GM21717 (cell line): Measurements from ENCODE around the gene TMEM39B.
"Not testable (repeated sequence)": the region's sequence is repeated elsewhere in the genome, so short reads cannot be mapped to it uniquely, and the experiment has no call there.

Source experiments
- ATAC-seq: cut with Tn5 transposase; IDR thresholded peaks from one replicate; pipeline ENCODE4 v1.9.1; 2021; ENCODE audit warnings: mild to moderate bottlenecking, moderate library complexity; ENCODE audit not compliant: unreplicated experiment

The TMEM39B gene

DNA sequence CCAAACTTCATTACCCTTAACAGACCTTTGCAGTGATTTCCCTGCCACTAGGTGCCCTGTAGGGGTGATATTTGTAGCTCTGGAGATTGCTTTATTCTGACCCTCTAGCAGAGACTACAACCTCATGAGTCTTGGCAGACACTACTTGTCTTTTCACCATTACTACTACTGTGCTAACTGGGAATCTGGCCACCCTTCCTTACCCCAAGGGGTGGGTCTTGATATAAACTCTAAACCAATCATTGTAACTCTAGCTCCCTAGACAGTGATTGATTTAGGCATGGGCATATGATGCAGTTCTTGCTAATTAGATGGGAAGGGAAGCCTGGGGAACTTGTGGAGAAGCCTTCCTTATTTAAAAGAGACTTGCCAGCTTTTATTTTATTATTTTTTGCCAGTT lies 39.0 kb downstream of the TMEM39B start:
- no peak for ATAC-seq

DNA sequence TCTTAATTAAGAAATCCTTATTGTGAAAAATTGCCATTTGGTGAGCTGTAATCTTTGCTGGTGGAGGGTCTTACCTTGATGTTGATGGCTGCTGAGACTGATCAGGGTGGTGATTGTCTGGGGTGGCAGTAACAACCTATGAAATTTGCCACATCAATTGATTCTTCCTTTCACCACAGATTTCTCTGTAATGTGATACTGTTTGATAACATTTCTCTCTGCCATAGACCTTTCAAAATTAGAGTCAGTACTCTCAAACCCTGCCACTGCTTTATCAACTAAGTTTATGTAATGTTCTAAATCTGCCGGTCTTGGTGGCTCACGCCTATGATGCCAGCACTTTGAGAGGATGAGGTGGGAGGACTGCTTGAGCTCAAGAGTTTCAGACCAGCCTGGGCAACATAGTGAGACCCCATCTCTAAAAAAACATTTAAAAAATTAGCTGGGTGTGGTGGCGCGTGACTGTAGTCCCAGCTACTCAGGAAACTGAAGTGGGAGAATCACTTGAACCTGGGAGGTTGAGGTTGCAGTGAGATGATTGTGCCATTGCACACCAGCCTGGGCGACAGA lies 40.2 kb downstream of the TMEM39B start:
- ATAC-seq: no peak

DNA sequence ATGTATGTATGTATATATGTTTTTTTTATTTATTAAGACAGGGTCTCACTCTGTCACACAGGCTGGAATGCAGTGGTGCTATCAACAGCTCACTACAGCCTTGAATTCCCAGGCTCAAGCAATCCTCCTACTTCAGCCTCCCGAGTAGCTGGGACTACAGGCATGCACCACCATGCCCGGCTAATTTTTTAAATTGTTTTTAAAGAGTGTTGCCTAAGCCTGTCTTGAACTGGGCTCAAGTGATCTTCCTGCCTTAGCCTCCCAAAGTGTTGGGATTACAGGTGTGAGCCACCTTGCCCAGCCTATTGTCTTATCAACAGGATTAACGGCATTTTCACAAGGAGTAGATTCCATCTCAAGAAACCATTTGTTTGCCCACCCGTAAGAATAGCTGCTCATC lies 40.7 kb downstream of the TMEM39B start:
- not testable (repeated sequence) for ATAC-seq

DNA sequence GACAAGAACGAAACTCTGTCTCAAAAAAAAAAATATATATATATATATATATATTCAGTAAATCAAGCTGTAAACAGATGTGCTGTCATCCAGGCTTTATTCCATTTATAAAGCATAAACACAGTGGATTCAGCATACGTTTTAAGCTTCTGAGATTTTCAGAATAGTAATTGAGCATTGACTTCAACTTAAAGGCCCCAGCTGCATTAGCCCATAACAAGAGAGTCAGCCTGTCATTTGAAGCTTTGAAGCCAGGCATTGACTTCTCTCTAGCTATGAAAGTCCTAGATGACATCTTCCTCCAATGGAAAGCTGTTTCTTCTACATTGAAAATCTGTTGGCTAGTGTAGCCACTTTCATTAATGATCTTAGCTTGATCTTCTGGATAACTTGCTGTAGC lies 41.7 kb downstream of the TMEM39B start:
- no peak for ATAC-seq

DNA sequence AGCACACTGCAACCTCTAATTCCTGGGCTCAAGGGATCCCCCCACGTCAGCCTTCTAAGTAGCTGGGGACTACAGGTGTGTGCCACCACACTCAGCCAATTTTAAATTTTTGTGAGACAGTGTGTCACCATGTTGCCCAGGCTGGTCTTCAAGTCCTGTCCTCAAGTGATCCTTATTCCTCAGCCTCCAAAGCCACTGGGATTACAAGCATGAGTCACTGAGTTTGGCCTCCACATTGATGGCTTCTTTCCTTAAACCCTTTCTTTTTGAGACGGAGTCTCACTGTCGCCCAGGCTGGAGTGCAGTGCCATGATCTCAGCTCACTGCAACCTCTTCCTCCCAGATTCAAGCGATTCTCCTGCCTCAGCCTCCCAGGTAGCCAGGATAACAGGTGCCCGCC lies 42.8 kb downstream of the TMEM39B start:
- ATAC-seq: no peak

DNA sequence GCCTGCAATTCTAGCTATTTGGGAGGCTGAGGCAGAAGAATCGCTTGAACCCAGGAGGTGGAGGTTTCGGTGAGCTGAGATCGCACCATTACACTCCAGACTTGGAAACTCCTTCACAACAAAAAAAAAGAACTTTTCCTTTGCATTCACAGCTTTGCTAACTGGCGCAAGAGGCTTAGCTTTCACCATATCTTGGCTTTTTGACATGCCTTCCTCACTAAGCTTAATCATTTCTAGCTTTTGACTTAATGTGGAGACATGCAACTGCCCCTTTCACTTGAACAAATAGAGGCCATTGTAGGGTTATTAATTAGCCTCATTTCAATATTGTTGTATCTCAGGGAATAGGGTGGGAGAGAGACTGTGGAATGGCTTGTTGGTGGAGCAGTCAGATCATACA lies 43.8 kb downstream of the TMEM39B start:
- ATAC-seq: no peak

DNA sequence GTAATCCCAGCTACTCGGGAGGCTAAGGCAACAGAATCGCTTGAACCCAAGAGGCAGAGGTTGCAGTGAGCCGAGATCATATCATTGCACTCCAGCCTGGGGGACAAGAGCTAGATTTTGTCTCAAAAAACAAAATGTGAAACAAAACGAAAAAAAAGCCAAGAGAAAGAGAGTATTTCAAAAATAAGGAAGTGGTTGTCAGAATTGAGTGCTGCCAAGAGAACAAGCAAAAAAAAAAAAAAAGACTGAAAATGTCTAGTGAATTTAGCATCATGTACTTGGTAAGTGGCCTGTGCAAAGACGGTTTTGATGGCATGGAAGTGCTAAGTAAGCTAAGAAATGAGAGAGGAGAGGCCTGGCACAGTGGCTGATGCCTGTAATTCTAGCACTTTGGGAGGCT lies 49.4 kb downstream of the TMEM39B start:
- ATAC-seq: no peak

DNA sequence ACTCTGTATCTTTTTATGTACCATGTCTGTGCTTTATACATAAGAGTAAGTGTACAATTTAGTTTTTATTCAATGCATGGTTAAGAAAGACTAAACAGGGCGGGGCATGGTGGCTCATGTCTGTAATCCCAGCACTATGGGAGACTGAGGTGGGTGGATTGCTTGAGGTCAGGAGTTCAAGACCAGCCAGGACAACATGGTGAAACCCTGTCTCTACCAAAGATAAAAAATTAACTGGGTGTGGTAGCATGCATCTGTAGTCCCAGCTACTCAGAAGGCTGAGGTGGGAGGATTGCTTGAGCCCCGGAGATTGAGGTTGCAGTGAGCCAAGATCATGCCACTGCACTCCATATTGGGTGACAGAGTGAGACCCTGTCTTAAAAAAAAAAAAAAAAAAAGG lies 50.6 kb downstream of the TMEM39B start:
- ATAC-seq: not testable (repeated sequence)

DNA sequence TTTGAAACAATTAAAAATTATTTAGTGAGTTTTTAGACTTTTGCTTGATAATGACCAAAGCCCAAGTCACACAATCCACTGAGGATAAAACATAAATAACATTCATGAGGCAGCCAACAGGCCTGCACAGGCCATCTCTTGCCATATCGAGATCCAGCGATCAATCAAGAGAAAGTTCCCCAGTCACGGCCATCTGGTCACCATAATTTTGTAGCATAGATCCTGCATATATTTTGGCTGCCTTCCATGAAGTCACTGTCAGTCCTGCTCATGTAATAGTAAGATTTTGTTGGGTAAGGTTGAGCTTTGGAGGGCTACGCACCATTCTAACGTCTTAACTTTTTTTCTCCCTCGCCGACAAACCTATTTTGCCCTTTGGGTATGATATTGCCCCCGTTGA lies 52.6 kb downstream of the TMEM39B start:
- ATAC-seq: no peak

DNA sequence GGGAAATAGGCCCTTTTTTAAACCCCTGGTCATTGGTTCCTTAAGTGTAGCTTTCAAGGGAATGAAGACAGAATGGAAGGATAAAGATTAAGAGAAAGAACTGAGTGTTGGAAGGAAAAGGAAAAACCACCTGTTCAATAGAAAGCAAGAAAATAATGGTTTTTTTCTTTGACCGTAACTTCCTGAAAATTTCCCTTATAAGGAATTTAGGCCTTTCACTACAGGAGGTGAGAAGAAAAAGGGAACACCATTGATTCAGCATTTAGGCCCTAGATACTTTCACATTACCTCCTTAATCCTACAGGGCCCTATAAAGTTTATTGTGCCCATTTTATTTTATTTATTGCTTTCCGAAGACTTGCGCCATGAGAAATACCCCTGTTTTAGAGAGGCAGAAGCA lies 54.0 kb downstream of the TMEM39B start:
- ATAC-seq: no peak

DNA sequence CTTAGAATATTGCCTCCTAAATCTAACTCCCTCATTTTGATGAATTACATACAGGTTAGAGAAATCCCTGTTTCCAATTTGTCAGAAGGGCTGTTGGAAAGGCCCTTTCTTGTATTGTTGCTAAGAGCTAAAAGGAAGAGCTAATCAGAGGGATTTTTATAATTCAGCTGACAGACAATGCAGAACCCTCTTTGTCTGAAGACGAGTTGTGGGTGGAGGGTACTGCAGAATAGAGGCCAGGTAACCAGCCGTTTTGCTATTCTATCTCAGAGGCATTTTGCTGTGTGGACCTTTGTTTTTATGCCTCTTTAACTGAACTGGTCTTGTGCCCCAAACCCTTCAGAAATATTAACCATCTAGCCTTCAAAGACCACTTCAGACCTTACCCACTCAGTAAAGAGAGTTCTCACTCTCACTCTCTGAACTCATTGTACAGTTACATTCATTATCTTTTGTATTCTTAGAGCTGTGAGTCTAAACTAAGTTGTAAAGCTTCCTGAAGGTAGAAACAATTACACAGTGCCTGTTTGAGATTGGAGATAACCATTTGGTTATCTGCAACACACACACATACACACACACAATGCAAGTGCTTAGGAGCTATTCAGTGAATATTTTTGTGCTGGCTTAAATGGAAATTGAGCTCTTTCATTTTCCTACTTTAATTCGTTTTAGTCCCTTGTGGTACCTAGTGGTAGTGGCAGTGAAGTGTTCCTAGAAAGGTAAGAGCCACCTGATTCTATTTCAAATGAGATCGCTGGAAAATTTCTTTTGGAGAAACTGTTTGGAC lies 54.9 kb downstream of the TMEM39B start:
- ATAC-seq: no peak

DNA sequence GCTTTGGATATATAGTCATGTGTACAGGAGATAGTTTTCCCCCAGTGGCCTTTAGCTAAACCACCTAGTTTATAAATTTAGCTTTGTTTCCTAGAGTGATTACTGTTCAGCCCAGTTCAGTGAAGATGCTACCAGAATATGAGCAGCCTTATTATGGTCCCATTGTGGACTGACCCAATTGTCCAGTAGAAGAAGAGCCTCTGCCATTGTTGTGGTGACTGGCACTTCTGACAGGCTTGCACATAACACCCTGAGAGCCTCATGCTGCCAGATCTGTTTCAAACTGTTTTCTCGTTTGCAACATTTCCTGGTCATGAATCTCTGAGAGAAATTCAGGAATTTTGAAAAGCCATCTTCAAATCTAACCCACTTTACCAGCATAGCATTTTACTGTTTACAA lies 55.7 kb downstream of the TMEM39B start:
- ATAC-seq: no peak

DNA sequence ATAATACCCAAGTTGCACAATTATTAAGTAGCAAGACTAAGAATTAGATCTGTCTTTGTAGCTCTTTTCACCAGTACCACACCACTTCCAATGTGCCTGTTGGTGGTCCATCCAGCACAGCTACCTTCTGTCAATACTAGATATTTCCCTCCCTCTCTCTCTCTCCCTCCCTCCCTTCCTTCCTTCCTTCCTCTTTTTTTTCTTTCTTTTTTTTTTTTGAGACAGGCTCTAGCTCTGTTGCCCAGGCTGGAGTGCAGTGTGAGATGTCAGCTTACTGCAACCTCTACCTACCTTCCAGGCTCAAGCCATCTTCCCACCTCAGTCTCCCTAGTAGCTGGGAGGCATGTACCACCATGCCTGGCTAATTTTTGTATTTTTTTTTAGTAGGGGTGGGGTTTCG lies 56.2 kb downstream of the TMEM39B start:
- no peak for ATAC-seq

DNA sequence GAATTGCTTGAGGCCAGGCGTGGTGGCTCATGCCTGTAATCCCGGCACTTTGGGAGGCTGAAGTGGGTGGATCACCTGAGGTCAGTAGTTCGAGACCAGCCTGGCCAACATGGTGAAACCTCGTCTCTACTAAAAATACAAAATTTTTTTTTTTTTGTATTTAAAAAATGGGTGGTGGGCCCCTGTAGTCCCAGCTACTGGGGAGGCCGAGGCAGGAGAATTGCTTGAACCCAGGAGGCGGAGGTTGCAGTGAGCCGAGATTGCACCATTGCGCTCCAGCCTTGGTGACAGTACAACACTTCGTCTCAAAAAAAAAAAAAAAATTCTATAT lies 61.2 kb downstream of the TMEM39B start:
- ATAC-seq: not testable (repeated sequence)

DNA sequence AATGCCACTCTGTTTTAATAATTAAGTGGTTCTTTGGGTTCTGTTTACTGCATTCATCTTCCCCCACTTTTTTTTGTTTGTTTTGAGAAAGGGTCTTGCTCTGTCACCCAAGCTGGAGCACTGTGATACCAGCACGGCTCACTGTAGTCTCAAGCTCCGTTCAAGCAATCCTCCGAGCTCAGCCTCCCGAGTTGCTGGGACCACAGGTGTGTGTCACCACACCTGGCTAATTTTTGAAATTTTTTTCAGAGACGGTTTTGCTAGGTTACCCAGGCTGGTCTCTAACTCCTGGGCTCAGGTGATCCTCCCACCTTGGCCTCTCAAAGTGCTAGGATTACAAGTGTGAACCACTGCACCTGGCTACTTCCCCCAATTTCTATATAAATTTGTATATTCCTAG lies 64.4 kb downstream of the TMEM39B start:
- no peak for ATAC-seq

DNA sequence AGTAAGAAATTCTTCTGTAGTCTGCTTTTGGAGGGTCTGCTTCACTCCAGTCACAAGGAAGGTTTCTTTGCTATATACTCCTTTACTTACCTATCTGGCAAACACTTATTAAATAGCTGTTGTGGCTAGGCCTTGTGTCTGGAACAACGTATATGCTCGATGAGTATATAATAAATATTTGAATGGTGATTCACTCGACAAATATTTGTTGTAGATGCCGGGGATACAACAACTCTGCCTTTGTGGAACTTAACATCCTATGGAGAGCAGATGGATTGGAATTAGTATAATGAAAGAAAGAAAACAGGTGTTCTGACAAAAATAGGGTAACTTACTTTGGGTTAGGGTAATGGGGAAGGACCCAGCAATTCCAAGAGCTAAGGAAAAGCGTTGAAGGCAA lies 66.2 kb downstream of the TMEM39B start:
- ATAC-seq: no peak

DNA sequence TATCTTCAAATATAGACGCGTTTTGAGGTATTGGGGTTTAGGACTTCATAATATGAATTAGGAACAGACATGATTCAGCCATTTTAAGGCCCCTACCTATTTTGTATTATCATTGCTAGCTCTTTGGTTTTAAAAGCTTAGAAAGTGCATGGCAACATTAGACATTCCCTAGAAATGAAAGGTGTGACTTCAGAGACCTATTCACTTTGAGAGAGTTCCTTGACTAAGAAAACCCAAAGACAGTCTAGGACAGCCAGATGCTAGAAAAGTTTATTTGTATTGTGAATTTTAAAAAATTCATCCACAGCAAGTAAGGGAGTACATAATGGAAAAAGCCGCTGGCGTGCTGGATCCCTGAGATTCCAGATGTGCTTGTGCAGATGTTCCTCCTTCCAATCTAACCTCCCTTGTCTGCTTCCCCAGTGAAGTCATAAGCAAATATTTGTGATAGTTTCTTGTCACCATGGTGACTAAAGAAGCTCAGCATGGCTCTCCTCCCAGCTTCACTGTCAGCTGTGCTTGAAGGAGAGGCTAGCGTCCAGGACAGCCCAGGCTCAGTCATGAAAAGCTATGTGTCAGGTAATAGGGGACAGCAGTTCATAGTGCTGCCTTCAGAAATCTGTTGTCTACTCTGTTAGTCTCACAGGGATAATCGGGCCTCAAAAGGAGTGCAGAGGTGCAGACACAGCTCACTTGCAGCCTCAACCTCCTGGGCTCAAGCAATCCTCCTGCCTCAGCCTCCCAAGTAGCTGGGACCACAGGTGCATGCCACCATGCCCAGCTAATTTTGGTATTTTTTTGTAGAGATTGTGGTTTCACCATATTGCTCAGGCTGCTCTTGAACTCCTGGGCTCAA lies 69.9 kb downstream of the TMEM39B start:
- no peak for ATAC-seq

DNA sequence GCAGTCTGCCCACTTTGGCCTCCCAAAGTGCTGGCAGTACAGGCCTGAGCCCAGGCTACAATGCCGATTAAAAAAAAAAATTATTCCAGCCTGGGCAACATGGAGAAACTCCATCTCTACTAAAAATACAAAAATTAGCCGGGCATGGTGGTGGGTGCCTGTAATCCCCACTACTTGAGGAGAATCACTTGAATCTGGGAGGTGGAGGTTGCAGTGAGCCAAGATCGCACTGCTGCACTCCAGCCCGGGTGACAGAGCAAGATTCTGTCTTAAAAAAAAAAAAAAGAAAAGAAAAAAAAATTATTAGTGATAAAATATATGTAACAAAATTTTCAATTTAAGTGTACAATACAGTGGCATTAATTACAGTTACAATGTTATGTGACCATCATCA lies 70.6 kb downstream of the TMEM39B start:
- not testable (repeated sequence) for ATAC-seq

DNA sequence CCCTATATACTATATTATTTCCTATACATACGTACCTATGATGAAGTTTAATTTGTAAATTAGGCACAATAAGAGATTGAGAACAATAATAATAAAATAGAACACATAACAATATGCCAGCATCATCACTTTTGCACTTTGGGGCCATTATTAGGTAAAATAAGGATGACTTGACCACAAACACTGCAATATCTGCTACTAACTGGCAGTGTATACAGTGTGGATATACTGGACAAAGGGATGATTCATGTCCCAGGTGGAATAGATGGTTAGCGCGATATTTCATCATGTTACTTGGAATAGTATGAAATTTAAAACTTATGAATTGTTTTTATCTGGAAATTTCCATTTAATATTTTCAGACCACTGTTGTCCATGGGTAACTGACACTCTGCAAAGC lies 71.3 kb downstream of the TMEM39B start:
- ATAC-seq: no peak

DNA sequence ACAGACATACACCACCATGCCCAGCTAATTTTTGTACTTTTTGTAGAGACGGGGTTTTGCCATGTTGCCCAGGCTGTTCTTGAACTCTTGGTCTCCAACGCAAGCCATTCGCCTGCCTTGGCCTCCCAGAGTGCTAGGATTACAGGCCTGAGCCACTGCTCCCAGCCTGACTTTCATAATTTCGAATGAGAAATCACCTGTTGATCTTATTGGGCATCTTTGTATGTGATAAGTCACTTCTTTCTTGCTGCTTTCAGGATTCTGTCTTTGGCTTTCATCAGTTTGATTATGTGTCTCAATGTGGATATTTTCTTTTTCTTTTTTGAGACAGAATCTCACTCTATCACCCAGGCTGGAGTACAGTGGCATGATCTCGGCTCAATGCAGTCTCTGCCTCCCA lies 75.1 kb downstream of the TMEM39B start:
- ATAC-seq: not testable (repeated sequence)

DNA sequence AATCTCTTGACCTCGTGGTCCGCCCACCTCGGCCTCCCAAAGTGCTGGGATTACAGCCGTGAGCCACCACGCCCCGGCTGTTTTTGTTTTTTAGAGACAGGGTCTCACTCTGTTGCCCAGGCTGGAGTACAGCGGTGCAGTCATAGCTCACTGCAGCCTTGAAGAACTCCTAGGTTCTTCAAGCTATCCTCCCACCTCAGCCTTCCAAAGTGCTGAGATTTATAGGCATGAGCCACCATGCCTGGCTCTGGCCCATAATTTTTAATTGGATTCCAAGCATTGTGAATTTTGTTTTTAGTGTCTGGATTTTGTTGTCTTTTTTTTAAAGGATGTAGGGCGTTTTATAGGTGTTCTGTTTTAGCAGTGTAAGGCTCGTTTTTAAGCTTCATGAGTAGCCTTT lies 78.1 kb downstream of the TMEM39B start:
- ATAC-seq: no peak

DNA sequence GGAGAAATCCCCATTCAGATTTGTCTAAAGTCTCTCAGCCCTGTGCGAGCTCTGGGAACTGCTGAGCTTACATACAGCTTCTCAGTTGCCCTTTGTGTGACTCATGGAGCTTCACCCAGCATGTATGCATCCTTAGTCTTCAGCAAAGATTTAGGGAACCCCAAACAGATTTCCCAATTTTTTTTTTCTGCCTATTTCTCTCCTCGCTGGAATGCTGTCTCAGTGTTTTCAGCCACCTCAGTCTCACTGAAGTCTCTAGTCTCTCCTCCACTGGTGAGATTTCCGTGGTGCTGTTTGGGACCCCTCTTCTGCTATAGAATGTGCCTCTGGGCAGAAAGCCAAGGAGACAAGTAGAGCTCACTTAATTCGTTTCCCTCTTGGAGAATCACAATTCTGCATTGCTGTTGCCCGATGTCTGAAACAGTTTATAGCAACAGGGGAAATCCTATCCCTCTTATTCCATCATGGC lies 78.6 kb downstream of the TMEM39B start:
- no peak for ATAC-seq
